H9 (cell line): Measurements from ENCODE around the gene IRF2. TPM values are rescaled to one million over a fixed set of nuclear protein-coding genes. Genes with fewer than 3 reads are reported as not detected.

Experiments used
- DNase-seq: peaks from one replicate; pipeline ENCODE4 v3.0.0-alpha.2; 2017
- H2AFZ ChIP-seq: one replicate; pipeline ENCODE4 v1.6.1; 2013; ENCODE audit warnings: mild to moderate bottlenecking, low read length, control low read depth, moderate library complexity
- H2AK5ac ChIP-seq: 2 replicates; pipeline ENCODE4 v1.6.1; 2013; ENCODE audit warnings: low read length, control low read depth, mixed read lengths; ENCODE audit not compliant: insufficient read length
- H2BK120ac ChIP-seq: one replicate; pipeline ENCODE4 v1.6.1; 2013; ENCODE audit warnings: low read depth, mild to moderate bottlenecking, low read length, control low read depth, inconsistent platforms; ENCODE audit not compliant: poor library complexity, severe bottlenecking
- H2BK12ac ChIP-seq: 2 replicates; pipeline ENCODE4 v1.6.1; 2013; ENCODE audit warnings: low read length, control low read depth, mixed read lengths, low read depth; ENCODE audit not compliant: insufficient read length
- H2BK15ac ChIP-seq: 2 replicates; pipeline ENCODE4 v1.6.1; 2013; ENCODE audit warnings: low read depth, low read length, control low read depth
- H2BK20ac ChIP-seq: one replicate; pipeline ENCODE4 v1.6.1; 2013; ENCODE audit warnings: low read depth, mild to moderate bottlenecking, low read length, control low read depth, inconsistent platforms; ENCODE audit not compliant: poor library complexity, severe bottlenecking
- H2BK5ac ChIP-seq: 2 replicates; pipeline ENCODE4 v1.6.1; 2013; ENCODE audit warnings: low read length, control low read depth, mixed read lengths; ENCODE audit not compliant: insufficient read length
- H3K14ac ChIP-seq: 2 replicates; pipeline ENCODE4 v1.6.1; 2013; ENCODE audit warnings: low read length, control low read depth; ENCODE audit not compliant: insufficient read depth
- H3K18ac ChIP-seq: 2 replicates; pipeline ENCODE4 v1.6.1; 2013; ENCODE audit warnings: low read depth, mild to moderate bottlenecking, mixed read lengths, low read length, control low read depth; ENCODE audit not compliant: insufficient read length
- H3K23ac ChIP-seq: 2 replicates; pipeline ENCODE4 v1.6.1; 2013; ENCODE audit warnings: low read length, control low read depth, mixed read lengths, low read depth; ENCODE audit not compliant: insufficient read length
- H3K23me2 ChIP-seq: 2 replicates; pipeline ENCODE4 v1.6.1; 2013; ENCODE audit warnings: low read depth, mild to moderate bottlenecking, mixed read lengths, low read length, control low read depth; ENCODE audit not compliant: insufficient read length, poor library complexity, severe bottlenecking
- H3K27ac ChIP-seq: 2 replicates; pipeline ENCODE4 v1.5.1; 2013; ENCODE audit warnings: low read length, control low read depth, mixed read lengths, low read depth; ENCODE audit not compliant: insufficient read length
- H3K27me3 ChIP-seq: 2 replicates; pipeline ENCODE4 v1.6.1; 2013; ENCODE audit warnings: low read length, control low read depth, inconsistent platforms; ENCODE audit not compliant: insufficient read depth
- H3K4ac ChIP-seq: 2 replicates; pipeline ENCODE4 v1.6.1; 2013; ENCODE audit warnings: low read depth, mild to moderate bottlenecking, control low read depth, inconsistent platforms, low read length, moderate library complexity
- H3K4me1 ChIP-seq: 2 replicates; pipeline ENCODE4 v1.6.1; 2013; ENCODE audit warnings: low read length, control low read depth, inconsistent platforms; ENCODE audit not compliant: insufficient read depth
- H3K4me2 ChIP-seq: 2 replicates; pipeline ENCODE4 v1.6.1; 2013; ENCODE audit warnings: low read length, control low read depth, mixed read lengths; ENCODE audit not compliant: insufficient read length, insufficient read depth
- H3K56ac ChIP-seq: 2 replicates; pipeline ENCODE4 v1.6.1; 2013; ENCODE audit warnings: low read depth, mild to moderate bottlenecking, mixed read lengths, low read length, control low read depth; ENCODE audit not compliant: insufficient read length
- H3K79me1 ChIP-seq: 2 replicates; pipeline ENCODE4 v1.6.1; 2013; ENCODE audit warnings: low read depth, mild to moderate bottlenecking, moderate library complexity, low read length, control low read depth, inconsistent platforms; ENCODE audit not compliant: insufficient read depth, poor library complexity, severe bottlenecking
- H3K79me2 ChIP-seq: 2 replicates; pipeline ENCODE4 v1.6.1; 2013; ENCODE audit warnings: low read length, control low read depth, inconsistent platforms; ENCODE audit not compliant: insufficient read depth
- H3K9ac ChIP-seq: 2 replicates; pipeline ENCODE4 v1.6.1; 2013; ENCODE audit warnings: low read length, control low read depth, mixed read lengths; ENCODE audit not compliant: insufficient read length; ENCODE audit errors: extremely low read depth
- H3K9me3 ChIP-seq: one replicate; pipeline ENCODE4 v1.6.1; 2013; ENCODE audit warnings: low read depth, low read length, inconsistent platforms; ENCODE audit not compliant: control insufficient read depth
- H3T11ph ChIP-seq: one replicate; pipeline ENCODE4 v1.6.1; 2013; ENCODE audit warnings: mild to moderate bottlenecking, low read length, control low read depth, inconsistent platforms
- H4K20me1 ChIP-seq: one replicate; pipeline ENCODE4 v1.6.1; 2013; ENCODE audit not compliant: control insufficient read depth, insufficient read length, insufficient read depth
- H4K5ac ChIP-seq: 2 replicates; pipeline ENCODE4 v1.6.1; 2013; ENCODE audit warnings: low read depth, mild to moderate bottlenecking, mixed read lengths, low read length, control low read depth; ENCODE audit not compliant: insufficient read length
- H4K8ac ChIP-seq: replicated peaks from 2 replicates; pipeline ENCODE4 v1.6.1; 2013; ENCODE audit warnings: low read length, control low read depth, mixed read lengths, low read depth; ENCODE audit not compliant: insufficient read length
- H4K91ac ChIP-seq: 2 replicates; pipeline ENCODE4 v1.6.1; 2013; ENCODE audit warnings: low read depth, mild to moderate bottlenecking, moderate library complexity, mixed read lengths, low read length, control low read depth; ENCODE audit not compliant: insufficient read length
- H3K27ac Mint-ChIP-seq, 3 experiments: 2 replicates in 2 of 3; 3 replicates in 1 of 3; pipeline ENCODE4 v1.8.0; 2020 to 2021; ENCODE audit warnings: mixed read lengths in 3 of 3, mild to moderate bottlenecking in 1 of 3, moderate library complexity in 1 of 3
- H3K27me3 Mint-ChIP-seq: 2 replicates; pipeline ENCODE4 v1.8.0; 2021; ENCODE audit warnings: low read depth, mild to moderate bottlenecking, moderate library complexity, mixed read lengths
- H3K36me3 Mint-ChIP-seq, 3 experiments: 2 replicates in 2 of 3; 3 replicates in 1 of 3; pipeline ENCODE4 v1.8.0; 2020 to 2021; ENCODE audit warnings: low read depth in 3 of 3, mixed read lengths in 3 of 3; ENCODE audit not compliant: insufficient read depth in 1 of 3
- H3K4me1 Mint-ChIP-seq, 2 experiments: 2 replicates each; pipeline ENCODE4 v1.8.0; 2020; ENCODE audit warnings: mixed read lengths in 2 of 2
- H3K4me3 Mint-ChIP-seq, 2 experiments: 2 replicates in 1 of 2; 3 replicates in 1 of 2; pipeline ENCODE4 v1.8.0; 2020 to 2021; ENCODE audit warnings: mild to moderate bottlenecking in 2 of 2, mixed read lengths in 2 of 2, moderate library complexity in 1 of 2
- H3K9me3 Mint-ChIP-seq, 2 experiments: 2 replicates in 1 of 2; 3 replicates in 1 of 2; pipeline ENCODE4 v1.8.0; 2020; ENCODE audit warnings: mild to moderate bottlenecking in 2 of 2, mixed read lengths in 2 of 2, moderate library complexity in 1 of 2
- CTCF ChIP-seq: fragments of 200-600 bp; sonication (generic); conservative IDR thresholded peaks from 3 replicates; pipeline ENCODE4 v1.8.0; 2021; ENCODE audit warnings: antibody characterized with exemption, mild to moderate bottlenecking
- WGBS: extraction: QIAGEN DNeasy Blood & Tissue Kit; methylation state at CpG from one replicate; pipeline ENCODE4 v1.1.7; 2013; ENCODE audit warnings: missing lambda C conversion rate, low lambda C conversion rate, mixed read lengths; ENCODE audit not compliant: insufficient read length; ENCODE audit errors: extremely low coverage; 5-methylcytosine and 5-hydroxymethylcytosine counted together
- total RNA-seq: library from RNA; stranded (reverse); gene quantifications from 2 replicates; pipeline ENCODE4 v1.2.1, GENCODE V29; 2021

Gene IRF2
- total RNA-seq, 1 experiment from 2014 or later = 13.5 TPM

- Histone ChIP-seq H2BK15ac (no peak overlapping the region), H4K8ac (no peak overlapping the region), H3K79me2 (no peaks in the 10 kb centered on the region), H2BK5ac (no peak overlapping the region), H3K4ac (no peak overlapping the region), H3K18ac (no peak overlapping the region), H3K9me3 (no peaks in the 10 kb centered on the region), H3K4me1 (peaks cover under 1% of the 10 kb centered on the region; the same call in 1 of the 2 replicates), H3K56ac (no peak overlapping the region), H3K4me2 (no peak overlapping the region), H3K14ac (no peak overlapping the region), H3K9ac (no peak overlapping the region), H3K23ac (no peak overlapping the region), H3K23me2 (no peaks in the 10 kb centered on the region), H4K91ac (no peak overlapping the region), H4K20me1 (no peaks in the 10 kb centered on the region), H2AK5ac (no peak overlapping the region), H3K27ac (no peak overlapping the region), H3K79me1 (no peaks in the 10 kb centered on the region), H2BK120ac (no peak overlapping the region), H2BK12ac (no peak overlapping the region), H3T11ph (no peak overlapping the region), H3K27me3 (no peaks in the 10 kb centered on the region), H4K5ac (no peak overlapping the region), H2BK20ac (no peak overlapping the region), H2AFZ (no peak overlapping the region)
- H3K9me3 Mint-ChIP-seq = no peaks in the 10 kb centered on the region
- DNase-seq = peak; percentile 10
- no peaks in the 10 kb centered on the region for H3K27me3 Mint-ChIP-seq
- H3K36me3 Mint-ChIP-seq = no peaks in the 10 kb centered on the region
- TF ChIP-seq CTCF = no peak
- no peak overlapping the region for H3K4me3 Mint-ChIP-seq
- no CpG with 5 or more reads among the region's 6 CpGs for WGBS
- peaks cover 13 to 16% of the 10 kb centered on the region in 2 experiments for H3K4me1 Mint-ChIP-seq
- H3K27ac Mint-ChIP-seq = no peak overlapping the region
Observed at GRCh38 chr4:184363258-184363657, 111.1 kb downstream of the IRF2 start.
